Spleen (tissue), 11 donors: ENCODE measurements around the gene STRN4. TPM values are rescaled to one million over a fixed set of nuclear protein-coding genes. Genes with fewer than 3 reads are reported as not detected.

Experiments used
- DNase-seq: peaks from one replicate; pipeline ENCODE4 v3.0.0-alpha.2; 2020
- H3K27ac ChIP-seq, 8 donors: fragments of 200-600 bp; sonication (generic) in 7 of 8; 1 replicate in 4 of 8; 2 replicates in 4 of 8; pipeline versions ENCODE4 v1.5.0 to v1.8.0; 2016 to 2021; ENCODE audit warnings: inconsistent platforms in 4 of 8, mild to moderate bottlenecking in 4 of 8, moderate library complexity in 1 of 8
- H3K27me3 ChIP-seq, 7 donors: fragments of 200-600 bp; sonication (generic) in 6 of 7; replicated peaks in 1 of 7; 1 replicate in 4 of 7; 2 replicates in 3 of 7; pipeline versions ENCODE4 v1.5.0 to v1.8.0; 2016 to 2021; ENCODE audit warnings: inconsistent platforms in 3 of 7, mild to moderate bottlenecking in 1 of 7
- H3K36me3 ChIP-seq, 6 donors: fragments of 200-600 bp; sonication (generic) in 5 of 6; 1 replicate in 4 of 6; 2 replicates in 2 of 6; pipeline versions ENCODE4 v1.5.0 to v1.8.0; 2016 to 2021; ENCODE audit warnings: inconsistent platforms in 2 of 6
- H3K4me1 ChIP-seq, 6 donors: fragments of 200-600 bp; sonication (generic) in 5 of 6; 1 replicate in 3 of 6; 2 replicates in 3 of 6; pipeline versions ENCODE4 v1.5.0 to v1.8.0; 2016 to 2021; ENCODE audit warnings: inconsistent platforms in 3 of 6
- H3K4me3 ChIP-seq, 8 donors: fragments of 200-600 bp; sonication (generic) in 7 of 8; 1 replicate in 4 of 8; 2 replicates in 4 of 8; pipeline versions ENCODE4 v1.5.0 to v1.8.0; 2016 to 2021; ENCODE audit warnings: inconsistent platforms in 4 of 8, mild to moderate bottlenecking in 4 of 8, moderate library complexity in 2 of 8
- H3K9me3 ChIP-seq, 8 donors: fragments of 200-600 bp; sonication (generic) in 7 of 8; 1 replicate in 4 of 8; 2 replicates in 4 of 8; pipeline versions ENCODE4 v1.5.0 to v1.8.0; 2016 to 2021; ENCODE audit warnings: inconsistent platforms in 4 of 8
- POLR2A ChIP-seq, 3 donors: fragments of 450-650 bp; IDR thresholded peaks; one replicate each; pipeline ENCODE4 v1.5.1; 2017; ENCODE audit warnings: antibody characterized with exemption in 3 of 3, mild to moderate bottlenecking in 1 of 3
- POLR2AphosphoS5 ChIP-seq, 3 donors: sonication (generic); formaldehyde crosslinking; IDR thresholded peaks; one replicate each; pipeline ENCODE4 v1.5.1; 2017; ENCODE audit warnings: antibody characterized with exemption in 3 of 3
- WGBS, 5 donors: extraction: QIAGEN DNeasy Blood & Tissue Kit in 3 of 5; methylation state at CpG; one replicate each; pipeline versions ENCODE4 v1.1.5 to v1.1.7; 2013 to 2018; 5-methylcytosine and 5-hydroxymethylcytosine counted together
- intact Hi-C: fragments of 100-400 bp; cut with DNase I; formaldehyde crosslinking; loops from one replicate; pipeline ENCODE4 v1.15.0; 2023; ENCODE audit warnings: low total_unique reads
- polyA plus RNA-seq, 3 donors: library from polyadenylated mRNA; stranded (reverse); fragments of 200-250 nt; gene quantifications; one replicate each; pipeline ENCODE4 v1.2.1, GENCODE V29; 2013
- total RNA-seq, 7 donors: library from RNA; depleted of rRNA in 3 of 7; stranded (reverse); fragments of >200 nt in 3 of 7; fragmentation: NEBNext Ultra II Directional in 4 of 7; extraction: Animal tissue kit (Norgen Biotek cat#: 25700) in 4 of 7; gene quantifications; one replicate each; pipeline versions ENCODE4 v1.1.0 to v1.2.1, GENCODE V29; 2016 to 2021
- TF ChIP-seq, protein P1 (sequence below), 11 experiments: fragments of 200-600 bp in 7 of 11; fragments of 450-650 bp in 4 of 11; sonication (generic) in 4 of 11; IDR thresholded peaks in 8 of 11; conservative IDR thresholded peaks in 3 of 11; 1 replicate in 7 of 11; 2 replicates in 4 of 11; pipeline versions ENCODE4 v1.4.0 to v1.8.0; 2016 to 2021; ENCODE audit warnings: antibody characterized with exemption in 11 of 11, inconsistent platforms in 4 of 11, mild to moderate bottlenecking in 1 of 11
- donor health status: healthy with polysubstance abuse.
- donor health status: DM: no; HTN: no; CAD: no; lungs with moderate emphysema.
- donor health status: DM: no; HTN: no; CAD: no.
- donor health status: Bipolar disorder and iron deficiency.
- donor health status: healthy.
- donor health status: DM: no; HTN: no; CAD: no.
- donor health status: DM: yes; HTN: yes; CAD: no.

STRN4 gene
- total and polyA plus RNA-seq, 10 donors = 28.2 to 143 (median 96.6) TPM

DNA sequence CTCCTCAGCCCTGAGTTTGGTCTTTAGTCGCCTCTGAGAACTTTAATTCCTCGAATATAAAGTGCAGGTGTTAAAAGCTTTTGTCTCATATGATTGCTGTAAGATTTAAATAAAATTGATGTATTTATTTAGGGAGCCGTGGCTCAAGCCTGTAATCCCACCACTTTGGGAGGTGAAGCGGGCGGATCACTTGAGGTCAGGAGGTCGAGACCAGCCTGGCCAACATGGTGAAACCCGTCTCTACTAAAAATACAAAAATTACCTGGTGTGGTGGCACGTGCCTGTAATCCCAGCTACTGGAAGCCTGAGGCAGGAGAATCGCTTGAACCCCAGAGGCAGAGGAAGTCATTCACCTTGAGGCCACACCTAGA lies 42.7 kb upstream of the STRN4 start:
- Histone ChIP-seq H3K36me3 (peaks cover 0 to 3% (median 0%) of the 10 kb centered on the region in 6 donors), H3K9me3 (no peaks in the 10 kb centered on the region), H3K4me3 (peak overlapping the region in 5 of 8 donors; percentile 60 to 93 (median 88)), H3K27ac (peak overlapping the region in 6 of 8 donors; percentile 40 to 94 (median 88)), H3K4me1 (peaks cover 18 to 68% (median 47%) of the 10 kb centered on the region in 6 donors), H3K27me3 (no peaks in the 10 kb centered on the region)
- TF ChIP-seq, protein P1, sequence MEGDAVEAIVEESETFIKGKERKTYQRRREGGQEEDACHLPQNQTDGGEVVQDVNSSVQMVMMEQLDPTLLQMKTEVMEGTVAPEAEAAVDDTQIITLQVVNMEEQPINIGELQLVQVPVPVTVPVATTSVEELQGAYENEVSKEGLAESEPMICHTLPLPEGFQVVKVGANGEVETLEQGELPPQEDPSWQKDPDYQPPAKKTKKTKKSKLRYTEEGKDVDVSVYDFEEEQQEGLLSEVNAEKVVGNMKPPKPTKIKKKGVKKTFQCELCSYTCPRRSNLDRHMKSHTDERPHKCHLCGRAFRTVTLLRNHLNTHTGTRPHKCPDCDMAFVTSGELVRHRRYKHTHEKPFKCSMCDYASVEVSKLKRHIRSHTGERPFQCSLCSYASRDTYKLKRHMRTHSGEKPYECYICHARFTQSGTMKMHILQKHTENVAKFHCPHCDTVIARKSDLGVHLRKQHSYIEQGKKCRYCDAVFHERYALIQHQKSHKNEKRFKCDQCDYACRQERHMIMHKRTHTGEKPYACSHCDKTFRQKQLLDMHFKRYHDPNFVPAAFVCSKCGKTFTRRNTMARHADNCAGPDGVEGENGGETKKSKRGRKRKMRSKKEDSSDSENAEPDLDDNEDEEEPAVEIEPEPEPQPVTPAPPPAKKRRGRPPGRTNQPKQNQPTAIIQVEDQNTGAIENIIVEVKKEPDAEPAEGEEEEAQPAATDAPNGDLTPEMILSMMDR (IDR thresholded peaks at IDR 0.05 in 8 of 11, conservative IDR thresholded peaks at IDR 0.05 in 3 of 11) = no peak
- TF ChIP-seq POLR2AphosphoS5 (IDR thresholded peaks at IDR 0.05) = no peak
- no peak for TF ChIP-seq POLR2A (IDR thresholded peaks at IDR 0.05)
- DNase-seq = no peak
- WGBS, 5 donors = 58 to 73% (median 66%) methylated on average over 9 of the region's 9 CpGs
- intact Hi-C loops = no loop called here

DNA sequence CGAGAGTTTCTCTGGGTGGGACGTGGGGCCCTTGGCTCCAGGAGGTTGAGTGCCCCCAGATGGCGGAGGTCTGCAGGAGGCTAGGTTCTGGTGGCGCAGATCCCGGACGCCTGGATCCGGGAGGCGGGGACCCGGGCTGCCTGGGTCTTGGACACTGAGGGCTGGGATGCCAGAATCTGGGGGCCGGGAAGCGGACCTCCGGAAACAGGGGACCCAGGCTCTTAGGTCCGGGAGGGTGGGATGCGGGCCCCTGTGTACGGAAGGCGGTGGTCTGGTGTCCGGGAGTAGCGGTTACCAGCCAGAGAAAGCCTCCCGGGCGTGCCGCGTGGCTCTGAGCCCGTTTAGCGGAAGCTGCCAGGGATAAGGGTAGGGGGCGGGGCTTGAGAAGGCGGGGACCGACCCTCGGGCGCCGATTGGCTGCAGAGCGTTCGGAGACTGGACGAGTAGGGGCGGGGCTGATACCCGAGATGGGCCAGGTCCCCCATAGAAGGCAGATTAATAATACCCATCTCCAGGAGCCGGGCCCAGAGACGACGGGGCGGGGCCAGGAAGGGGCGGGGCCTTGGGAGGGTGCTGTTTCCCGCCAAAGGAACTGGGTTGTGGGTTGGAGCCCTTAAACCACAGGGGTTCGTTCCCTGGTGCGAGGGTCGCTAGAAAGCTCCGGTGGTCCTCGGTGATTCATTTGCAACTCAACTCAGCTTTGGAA lies 42.2 kb upstream of the STRN4 start, which contains the start of gene SLC1A5:
TSS of gene SLC1A5 (minus strand) at position 333 of the 706 bp plus-strand sequence. CDS start 629 bp downstream, outside the sequence.
- H3K4me3 ChIP-seq = peak within 1 kb of the TSS; percentile 60 to 93 (median 80)
- H3K27me3 ChIP-seq = no peaks in the 10 kb centered on the region
- intact Hi-C loops = no loop called here
- peak within 1 kb of the TSS; percentile 15 to 94 (median 84) for H3K27ac ChIP-seq
- no peaks in the 10 kb centered on the region for H3K9me3 ChIP-seq
- WGBS, 5 donors = 0 to 2% (median 1%) methylated on average over 32 to 46 of the region's 46 CpGs
- peak; percentile 99 for DNase-seq
- H3K4me1 ChIP-seq = peaks cover 19 to 73% (median 52%) of the 10 kb centered on the region in 6 donors
- peaks cover 0 to 8% (median 1%) of the 10 kb centered on the region in 6 donors for H3K36me3 ChIP-seq
- TF ChIP-seq POLR2A (IDR thresholded peaks at IDR 0.05) = peak; percentile 87 to 98 (median 96)
- TF ChIP-seq, protein P1 (IDR thresholded peaks at IDR 0.05 in 8 of 11, conservative IDR thresholded peaks at IDR 0.05 in 3 of 11) = peak in 1 of 11 experiments; percentile 12
- TF ChIP-seq POLR2AphosphoS5 (IDR thresholded peaks at IDR 0.05) = peak; percentile 98 to 100 (median 100)

DNA sequence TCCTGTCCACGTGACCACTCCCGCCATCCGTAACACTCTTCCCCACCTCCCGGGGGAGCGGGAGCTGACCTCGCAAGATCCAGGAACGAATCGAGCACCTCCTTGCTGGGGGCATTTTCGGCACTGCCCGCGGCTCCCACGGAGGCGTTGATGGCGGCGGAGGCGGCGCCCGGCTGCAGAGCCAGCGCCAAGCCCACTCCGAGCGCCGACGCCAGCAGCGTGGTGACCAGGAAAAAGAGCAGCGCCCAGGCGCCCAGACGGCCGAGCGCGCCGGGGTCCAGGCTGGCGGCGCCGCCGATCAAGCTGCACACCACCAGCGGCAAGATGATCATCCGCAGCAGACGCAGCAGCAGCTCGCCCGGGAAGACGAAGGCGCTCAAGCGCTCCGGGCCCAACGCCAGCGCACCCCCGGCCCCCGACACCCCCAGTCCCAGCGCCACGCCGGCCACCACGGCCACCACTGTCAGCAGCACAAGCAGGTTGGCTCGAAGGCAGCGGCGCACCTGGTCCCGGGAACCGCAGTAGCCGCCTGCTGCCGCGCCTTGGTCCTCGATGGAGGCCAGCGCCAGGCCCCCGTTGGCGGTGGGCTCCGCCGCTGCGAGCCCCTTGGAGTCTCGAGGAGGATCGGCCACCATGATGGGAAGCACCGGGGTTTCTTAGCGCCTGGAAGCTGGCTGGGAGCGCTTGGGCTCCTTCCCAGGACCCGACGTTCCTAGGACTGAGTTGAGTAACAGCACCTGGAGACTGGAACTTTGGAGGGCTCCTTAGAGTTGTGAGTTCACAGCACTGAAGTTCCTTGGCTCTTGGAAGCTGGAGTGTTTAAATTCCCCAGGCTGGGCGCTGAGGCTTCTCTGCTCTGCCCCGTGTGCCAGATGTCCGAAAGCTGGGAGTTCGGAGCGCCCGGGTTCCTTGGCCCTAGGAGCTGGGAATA lies 41.3 kb upstream of the STRN4 start:
- Histone ChIP-seq H3K4me3 (peak overlapping the region; percentile 60 to 93 (median 80)), H3K27me3 (no peaks in the 10 kb centered on the region), H3K27ac (peak overlapping the region; percentile 15 to 94 (median 84)), H3K9me3 (no peaks in the 10 kb centered on the region), H3K4me1 (peaks cover 19 to 80% (median 56%) of the 10 kb centered on the region in 6 donors), H3K36me3 (peaks cover 0 to 16% (median 9%) of the 10 kb centered on the region in 6 donors)
- peak; percentile 88 for DNase-seq
- TF ChIP-seq POLR2AphosphoS5 (IDR thresholded peaks at IDR 0.05) (peak; percentile 22 to 70 (median 55)), POLR2A (IDR thresholded peaks at IDR 0.05) (no peak)
- TF ChIP-seq, protein P1 (IDR thresholded peaks at IDR 0.05 in 8 of 11, conservative IDR thresholded peaks at IDR 0.05 in 3 of 11) = no peak
- 0 to 3% (median 1%) methylated on average over 25 to 80 of the region's 80 CpGs for WGBS, 5 donors
- intact Hi-C loops = no loop called here
